H1 (cell line): ENCODE data around the gene NPTX1.

Experiments used
- CEBPB ChIP-seq: IDR thresholded peaks from 2 replicates; pipeline ENCODE4 v1.6.1; 2012; ENCODE audit warnings: low read depth, low read length
- CTCF ChIP-seq, 3 experiments: IDR thresholded peaks; 1 replicate in 2 of 3; 2 replicates in 1 of 3; pipeline versions ENCODE4 v1.5.1 to v1.6.1; 2011; ENCODE audit warnings: low read length in 3 of 3, mild to moderate bottlenecking in 3 of 3, inconsistent platforms in 2 of 3, low read depth in 1 of 3, moderate library complexity in 1 of 3; ENCODE audit not compliant: insufficient read depth in 1 of 3; ENCODE audit errors: control extremely low read depth in 1 of 3
- NANOG ChIP-seq: IDR thresholded peaks from 2 replicates; pipeline ENCODE4 v1.6.1; 2011; ENCODE audit warnings: low read length, low read depth, mild to moderate bottlenecking, inconsistent platforms; ENCODE audit not compliant: insufficient read depth, poor library complexity, severe bottlenecking

- no peak for TF ChIP-seq NANOG
- no peak for TF ChIP-seq CTCF (IDR thresholded peaks at IDR 0.05; ENCODE audit: control extremely low read depth in 1 of 3, insufficient read depth in 1 of 3, low read depth in 1 of 3, low read length in 3 of 3)
- TF ChIP-seq CEBPB = no peak
These were observed 5.6 kb upstream of the NPTX1 start for GRCh38 chr17:80482058-80482318.
